Measurements from ENCODE around the gene CPEB4. TPM values are rescaled to one million over a fixed set of nuclear protein-coding genes. Genes with fewer than 3 reads are reported as not detected.

Gene CPEB4
- total and polyA plus RNA-seq, 7 donors: 30.4 to 262 (median 95.0) TPM

GRCh38 chr5:173923218-173924095 lies 35.3 kb downstream of the CPEB4 start:
- intact Hi-C loops (cut with DNase I): no loop called here

DNA sequence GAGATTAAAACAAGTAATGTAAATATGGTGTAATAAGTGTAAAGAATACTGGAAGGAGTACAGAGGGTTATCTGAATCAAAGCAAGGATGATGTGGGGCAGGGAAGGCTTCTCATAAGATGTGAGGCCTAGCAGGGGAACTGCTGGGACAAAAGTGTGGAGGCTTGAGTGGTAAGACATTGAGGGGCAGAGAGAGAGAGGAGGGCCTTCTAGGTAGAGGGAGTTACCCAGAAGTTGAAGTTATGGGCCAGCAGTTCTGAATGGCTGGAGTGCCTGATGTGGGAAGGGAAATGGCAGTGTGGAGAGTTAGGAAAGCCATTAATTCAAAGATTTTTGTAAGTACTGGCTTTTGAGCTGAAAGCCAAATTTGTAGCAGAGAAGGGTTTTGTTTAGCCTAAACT lies 36.8 kb downstream of the CPEB4 start:
- peak overlapping the region; percentile 94 for H3K27ac ChIP-seq
- intact Hi-C loops (cut with DNase I): loop anchor here in 1 of 2 donors (5.0 kb wide), 1 partner anchor 37 kb away; no protein-coding TSS in a partner anchor
- peak in 2 of 4 donors; percentile 2 to 10 for ATAC-seq
- TF ChIP-seq, protein P1, sequence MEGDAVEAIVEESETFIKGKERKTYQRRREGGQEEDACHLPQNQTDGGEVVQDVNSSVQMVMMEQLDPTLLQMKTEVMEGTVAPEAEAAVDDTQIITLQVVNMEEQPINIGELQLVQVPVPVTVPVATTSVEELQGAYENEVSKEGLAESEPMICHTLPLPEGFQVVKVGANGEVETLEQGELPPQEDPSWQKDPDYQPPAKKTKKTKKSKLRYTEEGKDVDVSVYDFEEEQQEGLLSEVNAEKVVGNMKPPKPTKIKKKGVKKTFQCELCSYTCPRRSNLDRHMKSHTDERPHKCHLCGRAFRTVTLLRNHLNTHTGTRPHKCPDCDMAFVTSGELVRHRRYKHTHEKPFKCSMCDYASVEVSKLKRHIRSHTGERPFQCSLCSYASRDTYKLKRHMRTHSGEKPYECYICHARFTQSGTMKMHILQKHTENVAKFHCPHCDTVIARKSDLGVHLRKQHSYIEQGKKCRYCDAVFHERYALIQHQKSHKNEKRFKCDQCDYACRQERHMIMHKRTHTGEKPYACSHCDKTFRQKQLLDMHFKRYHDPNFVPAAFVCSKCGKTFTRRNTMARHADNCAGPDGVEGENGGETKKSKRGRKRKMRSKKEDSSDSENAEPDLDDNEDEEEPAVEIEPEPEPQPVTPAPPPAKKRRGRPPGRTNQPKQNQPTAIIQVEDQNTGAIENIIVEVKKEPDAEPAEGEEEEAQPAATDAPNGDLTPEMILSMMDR (IDR thresholded peaks at IDR 0.05): no peak
- H3K9me3 ChIP-seq: no peaks in the 10 kb centered on the region
- H3K27me3 ChIP-seq (ENCODE audit: insufficient read depth in 3 of 3, low read length in 2 of 3): no peaks in the 10 kb centered on the region
- H3K4me1 ChIP-seq: peaks cover 97% of the 10 kb centered on the region
- no peak overlapping the region for H3K4me3 ChIP-seq
- H3K36me3 ChIP-seq (ENCODE audit: insufficient read depth in 1 of 2, low read depth in 1 of 2): no peaks in the 10 kb centered on the region
- no peak for DNase-seq

More at GRCh38 chr5:173923218-173924095, 35.3 kb downstream of the CPEB4 start:
- DNase-seq (no peak), ATAC-seq (peak; percentile 43 to 65 (median 61))
- 9 to 21% (median 11%) methylated on average over 3 of the region's 3 CpGs for WGBS, 3 donors
- H3K27me3 ChIP-seq (ENCODE audit: insufficient read depth in 3 of 3, low read length in 2 of 3): no peaks in the 10 kb centered on the region
- H3K27ac ChIP-seq: peak overlapping the region; percentile 94
- no peaks in the 10 kb centered on the region for H3K36me3 ChIP-seq (ENCODE audit: insufficient read depth in 1 of 2, low read depth in 1 of 2)
- TF ChIP-seq, protein P1 (IDR thresholded peaks at IDR 0.05): no peak
- peak overlapping the region; percentile 20 for H3K4me3 ChIP-seq
- no peaks in the 10 kb centered on the region for H3K9me3 ChIP-seq
- H3K4me1 ChIP-seq: peaks cover 90% of the 10 kb centered on the region

- 40 to 48% (median 40%) methylated on average over 3 of the region's 3 CpGs for WGBS, 3 donors
- Histone ChIP-seq H3K4me1 (peaks cover 95% of the 10 kb centered on the region), H3K9me3 (no peaks in the 10 kb centered on the region), H3K27me3 (ENCODE audit: insufficient read depth in 3 of 3, low read length in 2 of 3) (no peaks in the 10 kb centered on the region), H3K4me3 (no peak overlapping the region), H3K36me3 (ENCODE audit: insufficient read depth in 1 of 2, low read depth in 1 of 2) (no peaks in the 10 kb centered on the region), H3K27ac (peak overlapping the region; percentile 94)
- TF ChIP-seq, protein P1 (IDR thresholded peaks at IDR 0.05): peak; percentile 41
- ATAC-seq (peak in 2 of 4 donors; percentile 22 to 31), DNase-seq (no peak)
- intact Hi-C loops (cut with DNase I): loop anchor here in 1 of 2 donors (5.0 kb wide), 1 partner anchor 37 kb away; no protein-coding TSS in a partner anchor
Observed at GRCh38 chr5:173925449-173926071, 37.4 kb downstream of the CPEB4 start.

DNA sequence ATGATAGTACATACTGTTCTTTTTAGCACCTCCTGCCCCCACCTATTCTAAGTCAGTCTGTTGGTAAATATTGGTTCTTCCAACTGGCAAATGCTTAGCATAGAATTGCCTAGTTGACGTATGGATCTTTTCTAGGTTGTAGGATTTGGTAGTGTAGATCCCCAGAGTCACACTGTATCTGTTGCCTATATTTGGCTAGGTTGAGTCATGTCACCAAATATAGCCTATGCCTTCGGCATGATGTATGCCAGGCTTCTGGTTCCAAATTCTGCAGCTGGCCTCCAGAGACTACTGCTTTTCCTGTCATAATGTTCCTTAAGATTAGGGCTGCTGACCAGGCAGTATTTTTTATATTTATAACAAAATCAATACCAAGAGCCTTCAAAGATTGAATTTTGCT lies 38.2 kb downstream of the CPEB4 start:
- Histone ChIP-seq H3K27me3 (ENCODE audit: insufficient read depth in 3 of 3, low read length in 2 of 3) (no peaks in the 10 kb centered on the region), H3K36me3 (ENCODE audit: insufficient read depth in 1 of 2, low read depth in 1 of 2) (peaks cover 0 to 1% of the 10 kb centered on the region in 2 donors), H3K27ac (peak overlapping the region; percentile 94), H3K4me3 (peak overlapping the region; percentile 17), H3K4me1 (peaks cover 93% of the 10 kb centered on the region), H3K9me3 (no peaks in the 10 kb centered on the region)
- intact Hi-C loops (cut with DNase I): loop anchor here in 1 of 2 donors (5.0 kb wide), 1 partner anchor 36 kb away; no protein-coding TSS in a partner anchor
- DNase-seq (no peak), ATAC-seq (peak; percentile 88 to 92 (median 90))
- TF ChIP-seq, protein P1 (IDR thresholded peaks at IDR 0.05): no peak
- 11 to 20% (median 13%) methylated on average over 2 of the region's 2 CpGs for WGBS, 3 donors

Measured in psoas muscle (tissue), 8 donors.